Astrocyte (in vitro differentiated cells and primary cell): Measurements from ENCODE around the gene ASB2.

Source experiments
- EZH2 ChIP-seq: IDR thresholded peaks from 2 replicates; pipeline ENCODE4 v1.6.1; 2012; ENCODE audit warnings: mild to moderate bottlenecking, low read length, inconsistent platforms; ENCODE audit not compliant: insufficient read depth
- TF ChIP-seq, protein P1 (sequence below): IDR thresholded peaks from 2 replicates; pipeline ENCODE4 v1.5.1; 2011; ENCODE audit warnings: low read depth, mild to moderate bottlenecking, inconsistent platforms, low read length, moderate library complexity; ENCODE audit not compliant: insufficient read depth

DNA sequence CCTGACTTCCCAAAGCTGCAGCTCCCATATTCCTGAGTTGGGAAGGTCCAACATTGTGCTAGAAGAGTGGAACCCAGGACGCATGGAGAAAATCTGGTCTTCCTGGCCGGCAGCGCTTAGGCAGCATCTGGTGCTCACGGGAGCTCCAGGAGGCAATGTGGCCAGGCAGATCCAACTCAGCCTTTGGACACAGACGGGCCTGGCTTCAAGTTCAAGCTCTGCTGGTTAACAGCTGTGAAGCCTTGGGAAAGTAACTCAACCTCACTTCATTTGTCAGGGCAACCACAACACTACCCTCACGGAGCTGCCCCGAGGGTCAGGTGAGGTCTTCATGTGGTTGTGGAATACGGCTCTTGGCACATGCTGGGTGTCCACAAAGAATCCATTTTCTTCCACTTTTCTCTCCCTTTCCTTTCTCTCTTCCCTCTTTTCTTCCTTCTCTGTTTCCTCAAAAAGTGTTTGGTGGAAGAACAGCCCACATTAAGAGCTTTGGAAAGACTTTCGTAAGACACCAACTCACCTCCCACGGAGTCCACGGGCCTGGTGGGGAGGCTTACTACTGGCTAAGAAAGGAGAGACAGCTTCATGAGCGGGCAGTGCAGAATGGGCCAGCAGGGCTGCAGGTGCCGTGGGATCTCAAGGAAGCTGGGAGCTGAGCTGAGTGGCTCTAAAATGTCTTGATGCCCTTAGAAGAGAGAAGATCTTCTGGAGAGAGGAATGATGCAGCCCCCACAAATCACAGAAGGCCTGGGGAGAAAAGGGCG, 51.6 kb downstream of the ASB2 start:
- TF ChIP-seq, protein P1, sequence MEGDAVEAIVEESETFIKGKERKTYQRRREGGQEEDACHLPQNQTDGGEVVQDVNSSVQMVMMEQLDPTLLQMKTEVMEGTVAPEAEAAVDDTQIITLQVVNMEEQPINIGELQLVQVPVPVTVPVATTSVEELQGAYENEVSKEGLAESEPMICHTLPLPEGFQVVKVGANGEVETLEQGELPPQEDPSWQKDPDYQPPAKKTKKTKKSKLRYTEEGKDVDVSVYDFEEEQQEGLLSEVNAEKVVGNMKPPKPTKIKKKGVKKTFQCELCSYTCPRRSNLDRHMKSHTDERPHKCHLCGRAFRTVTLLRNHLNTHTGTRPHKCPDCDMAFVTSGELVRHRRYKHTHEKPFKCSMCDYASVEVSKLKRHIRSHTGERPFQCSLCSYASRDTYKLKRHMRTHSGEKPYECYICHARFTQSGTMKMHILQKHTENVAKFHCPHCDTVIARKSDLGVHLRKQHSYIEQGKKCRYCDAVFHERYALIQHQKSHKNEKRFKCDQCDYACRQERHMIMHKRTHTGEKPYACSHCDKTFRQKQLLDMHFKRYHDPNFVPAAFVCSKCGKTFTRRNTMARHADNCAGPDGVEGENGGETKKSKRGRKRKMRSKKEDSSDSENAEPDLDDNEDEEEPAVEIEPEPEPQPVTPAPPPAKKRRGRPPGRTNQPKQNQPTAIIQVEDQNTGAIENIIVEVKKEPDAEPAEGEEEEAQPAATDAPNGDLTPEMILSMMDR = no peak
- TF ChIP-seq EZH2 = no peak
